Endothelial cell of umbilical vein (primary cell): ENCODE data around the gene MYO9B.

ENCODE experiments used
- EZH2 ChIP-seq: IDR thresholded peaks from 2 replicates; pipeline ENCODE4 v1.6.1; 2012; ENCODE audit warnings: borderline replicate concordance, low read depth, mild to moderate bottlenecking, moderate library complexity, low read length, inconsistent platforms; ENCODE audit not compliant: severe bottlenecking
- GATA2 ChIP-seq: IDR thresholded peaks from 2 replicates; pipeline ENCODE4 v1.7.0; 2011; ENCODE audit warnings: low read depth, mild to moderate bottlenecking, moderate library complexity, mixed read lengths, low read length; ENCODE audit not compliant: insufficient read length, insufficient read depth
- JUN ChIP-seq: IDR thresholded peaks from 2 replicates; pipeline ENCODE4 v1.6.1; 2011; ENCODE audit warnings: borderline replicate concordance, low read depth; ENCODE audit not compliant: insufficient read length, insufficient read depth
- MYC ChIP-seq: IDR thresholded peaks from one replicate; pipeline ENCODE4 v1.6.1; 2011; ENCODE audit warnings: mild to moderate bottlenecking, low read depth, low read length
- POLR2A ChIP-seq: IDR thresholded peaks from 2 replicates; pipeline ENCODE4 v1.6.1; 2012; ENCODE audit warnings: low read depth, mild to moderate bottlenecking, control low read depth, low read length
- POLR2AphosphoS5 ChIP-seq: IDR thresholded peaks from 2 replicates; pipeline ENCODE4 v1.6.1; 2012; ENCODE audit warnings: low read depth, mild to moderate bottlenecking, control low read depth, low read length, moderate library complexity; ENCODE audit not compliant: insufficient read depth
- TF ChIP-seq, protein P1 (sequence below), 2 donors: IDR thresholded peaks; 1 replicate in 1 of 2; 2 replicates in 1 of 2; pipeline ENCODE4 v1.5.1; 2011; ENCODE audit warnings: low read length in 2 of 2, mild to moderate bottlenecking in 2 of 2, moderate library complexity in 2 of 2, control low read depth in 1 of 2, inconsistent platforms in 1 of 2, low read depth in 1 of 2; ENCODE audit not compliant: insufficient read depth in 1 of 2; ENCODE audit errors: extremely low read depth in 1 of 2
- TF ChIP-seq, protein P2 (sequence below): IDR thresholded peaks from 2 replicates; pipeline ENCODE4 v1.6.1; 2011; ENCODE audit not compliant: insufficient read depth, insufficient read length

DNA sequence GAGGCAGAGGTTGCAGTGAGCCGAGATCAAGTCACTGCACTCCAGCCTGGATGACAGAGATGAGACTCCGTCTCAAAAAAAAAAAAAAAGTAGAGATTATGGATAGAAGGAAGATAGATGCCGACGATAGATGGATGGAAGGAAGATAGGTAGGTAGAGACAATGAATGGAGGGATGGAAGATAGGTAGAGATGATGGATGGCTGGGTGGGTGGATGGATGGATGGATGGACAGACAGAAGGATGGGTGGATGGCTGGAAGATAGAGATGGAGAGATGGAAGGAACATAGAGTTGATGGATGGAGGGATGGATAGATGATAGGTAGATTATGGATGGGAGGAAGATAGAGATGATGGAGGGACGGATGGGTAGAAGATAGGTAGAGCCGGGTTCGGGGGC is 121.0 kb downstream of the MYO9B start:
- TF ChIP-seq, protein P1, sequence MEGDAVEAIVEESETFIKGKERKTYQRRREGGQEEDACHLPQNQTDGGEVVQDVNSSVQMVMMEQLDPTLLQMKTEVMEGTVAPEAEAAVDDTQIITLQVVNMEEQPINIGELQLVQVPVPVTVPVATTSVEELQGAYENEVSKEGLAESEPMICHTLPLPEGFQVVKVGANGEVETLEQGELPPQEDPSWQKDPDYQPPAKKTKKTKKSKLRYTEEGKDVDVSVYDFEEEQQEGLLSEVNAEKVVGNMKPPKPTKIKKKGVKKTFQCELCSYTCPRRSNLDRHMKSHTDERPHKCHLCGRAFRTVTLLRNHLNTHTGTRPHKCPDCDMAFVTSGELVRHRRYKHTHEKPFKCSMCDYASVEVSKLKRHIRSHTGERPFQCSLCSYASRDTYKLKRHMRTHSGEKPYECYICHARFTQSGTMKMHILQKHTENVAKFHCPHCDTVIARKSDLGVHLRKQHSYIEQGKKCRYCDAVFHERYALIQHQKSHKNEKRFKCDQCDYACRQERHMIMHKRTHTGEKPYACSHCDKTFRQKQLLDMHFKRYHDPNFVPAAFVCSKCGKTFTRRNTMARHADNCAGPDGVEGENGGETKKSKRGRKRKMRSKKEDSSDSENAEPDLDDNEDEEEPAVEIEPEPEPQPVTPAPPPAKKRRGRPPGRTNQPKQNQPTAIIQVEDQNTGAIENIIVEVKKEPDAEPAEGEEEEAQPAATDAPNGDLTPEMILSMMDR (IDR thresholded peaks at IDR 0.05; ENCODE audit: extremely low read depth in 1 of 2, insufficient read depth in 1 of 2, low read depth in 1 of 2, low read length in 2 of 2), result no peak
- TF ChIP-seq EZH2, result no peak
- TF ChIP-seq POLR2A, result no peak
- TF ChIP-seq GATA2, result no peak
- TF ChIP-seq, protein P2, sequence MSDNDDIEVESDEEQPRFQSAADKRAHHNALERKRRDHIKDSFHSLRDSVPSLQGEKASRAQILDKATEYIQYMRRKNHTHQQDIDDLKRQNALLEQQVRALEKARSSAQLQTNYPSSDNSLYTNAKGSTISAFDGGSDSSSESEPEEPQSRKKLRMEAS, result no peak
- TF ChIP-seq MYC, result no peak
- no peak for TF ChIP-seq JUN
- TF ChIP-seq POLR2AphosphoS5, result no peak
